SK-N-SH (cell line): ENCODE results near the gene TBX19. TPM values are rescaled to one million over a fixed set of nuclear protein-coding genes. Genes with fewer than 3 reads are reported as not detected.
A peak's percentile ranks its signal among the peaks of the same experiment; 100 is the strongest.

ENCODE experiments used
- CTCF ChIA-PET: fragments of 300-600, 350-600 bp; formaldehyde crosslinking; extraction: SDS; loops from one replicate; lab custom pipeline; 2021; lab: Yijun Ruan, JAX
- POLR2A ChIA-PET: fragments of 350-600 bp; sonication (Branson Sonifier 250); formaldehyde crosslinking; extraction: SDS; loops from one replicate; lab custom pipeline; 2020; ENCODE audit warnings: antibody characterized with exemption, inconsistent platforms; lab: Yijun Ruan, JAX
- DNase-seq: peaks from one replicate; pipeline ENCODE4 v3.0.0; 2012
- H2AFZ ChIP-seq: fragments of 200-600 bp; sonication (generic); 2 replicates; pipeline ENCODE4 v1.8.1; 2016; ENCODE audit warnings: antibody characterized with exemption, mild to moderate bottlenecking, low read depth
- H3F3A ChIP-seq: fragments of 200-600 bp; sonication (generic); replicated peaks from 2 replicates; pipeline ENCODE3; 2016; ENCODE audit warnings: antibody characterized with exemption, mild to moderate bottlenecking; ENCODE audit not compliant: insufficient read depth
- H3K27ac ChIP-seq, 2 experiments: fragments of 200-500 bp in 1 of 2; fragments of 200-600 bp in 1 of 2; sonication (Bioruptor generic) in 1 of 2; sonication (generic), shearing (Covaris generic) in 1 of 2; 2 replicates each; pipeline versions ENCODE4 v1.5.1 to v1.6.1; 2014 to 2016; ENCODE audit warnings: low read depth in 2 of 2, inconsistent platforms in 1 of 2, low read length in 1 of 2, mild to moderate bottlenecking in 1 of 2, mixed read lengths in 1 of 2
- H3K27me3 ChIP-seq: fragments of 200-600 bp; sonication (generic), shearing (Covaris generic); 2 replicates; pipeline ENCODE4 v1.6.1; 2016; ENCODE audit warnings: mixed run types; ENCODE audit not compliant: insufficient read depth
- H3K36me3 ChIP-seq, 2 experiments: fragments of 200-500 bp in 1 of 2; fragments of 200-600 bp in 1 of 2; sonication (Bioruptor generic) in 1 of 2; sonication (generic) in 1 of 2; replicated peaks in 1 of 2; 2 replicates each; pipeline versions ENCODE3 to v1.5.1; 2014 to 2016; ENCODE audit warnings: low read length in 1 of 2, mild to moderate bottlenecking in 1 of 2; ENCODE audit not compliant: insufficient read depth in 2 of 2, control insufficient read depth in 1 of 2
- H3K4me1 ChIP-seq, 2 experiments: fragments of 200-500 bp in 1 of 2; fragments of 200-600 bp in 1 of 2; sonication (Bioruptor generic) in 1 of 2; sonication (generic), shearing (Covaris generic) in 1 of 2; 2 replicates each; pipeline versions ENCODE4 v1.5.1 to v1.6.1; 2014 to 2016; ENCODE audit warnings: low read depth in 1 of 2, low read length in 1 of 2, mixed run types in 1 of 2; ENCODE audit not compliant: insufficient read depth in 2 of 2, control insufficient read depth in 1 of 2
- H3K4me2 ChIP-seq: fragments of 200-600 bp; sonication (generic), shearing (Covaris generic); 2 replicates; pipeline ENCODE4 v1.6.1; 2017; ENCODE audit warnings: mixed run types
- H3K4me3 ChIP-seq, 2 experiments: fragments of 200-500 bp in 1 of 2; fragments of 200-600 bp in 1 of 2; sonication (Bioruptor generic) in 1 of 2; sonication (generic), shearing (Covaris generic) in 1 of 2; 2 replicates each; pipeline versions ENCODE4 v1.5.1 to v1.8.1; 2014 to 2016; ENCODE audit warnings: low read depth in 2 of 2, inconsistent platforms in 1 of 2, low read length in 1 of 2, mild to moderate bottlenecking in 1 of 2, mixed read lengths in 1 of 2, moderate library complexity in 1 of 2
- H3K79me2 ChIP-seq: fragments of 200-600 bp; sonication (generic); 2 replicates; pipeline ENCODE4 v1.8.1; 2017; ENCODE audit warnings: mild to moderate bottlenecking; ENCODE audit not compliant: insufficient read depth
- H3K9ac ChIP-seq: fragments of 200-600 bp; sonication (generic); 2 replicates; pipeline ENCODE4 v1.6.1; 2017; ENCODE audit warnings: mixed run types
- H3K9me2 ChIP-seq: fragments of 200-600 bp; sonication (generic); 2 replicates; pipeline ENCODE4 v1.6.1; 2017; ENCODE audit warnings: mixed run types
- H3K9me3 ChIP-seq: fragments of 200-600 bp; sonication (generic); 2 replicates; pipeline ENCODE4 v1.6.1; 2017; ENCODE audit warnings: mixed run types, mild to moderate bottlenecking, moderate library complexity
- H4K20me1 ChIP-seq: fragments of 200-600 bp; sonication (generic); 2 replicates; pipeline ENCODE4 v1.6.1; 2017; ENCODE audit warnings: mild to moderate bottlenecking, mixed run types; ENCODE audit not compliant: insufficient read depth
- JUND ChIP-seq: IDR thresholded peaks from 2 replicates; pipeline ENCODE4 v1.4.0; 2012
- MEF2A ChIP-seq: IDR thresholded peaks from 2 replicates; pipeline ENCODE4 v1.4.0; 2012; ENCODE audit warnings: low read depth, borderline replicate concordance
- NFIC ChIP-seq: IDR thresholded peaks from 2 replicates; pipeline ENCODE4 v1.4.0; 2012; ENCODE audit warnings: borderline replicate concordance
- REST ChIP-seq: IDR thresholded peaks from 2 replicates; pipeline ENCODE4 v1.6.1; 2012; ENCODE audit warnings: mild to moderate bottlenecking, low read depth, low read length, moderate library complexity
- TCF12 ChIP-seq: IDR thresholded peaks from 2 replicates; pipeline ENCODE4 v1.4.0; 2012
- YY1 ChIP-seq: IDR thresholded peaks from 2 replicates; pipeline ENCODE4 v1.4.0; 2012; ENCODE audit warnings: low read depth, mild to moderate bottlenecking
- WGBS: methylation state at CpG from one replicate; pipeline ENCODE4 v1.1.6; 2017; ENCODE audit warnings: low lambda C conversion rate; 5-methylcytosine and 5-hydroxymethylcytosine counted together
- polyA plus RNA-seq, 3 experiments: library from polyadenylated mRNA; depleted of rRNA; stranded (reverse); fragments of >200 nt; gene quantifications; 2 replicates each; pipeline ENCODE4 v1.2.3, GENCODE V29; 2012

Gene TBX19
- polyA plus RNA-seq, 1 of the 3 experiments (the other 2 are of a cell fraction), result 2.7 TPM

GRCh38 chr1:168271636-168272035 is 9.0 kb upstream of the TBX19 start (continued):
- TF ChIP-seq REST, result no peak
- no peak for TF ChIP-seq JUND

GRCh38 chr1:168273575-168273974 is 7.1 kb upstream of the TBX19 start:
- Histone ChIP-seq H3F3A (peaks cover 3% of the 10 kb centered on the region), H3K79me2 (0 out of 2 replicates have a peak, but pooled peaks cover 5% of the 10 kb centered on the region), H3K4me1 (no peaks in the 10 kb centered on the region), H3K9me2 (no peaks in the 10 kb centered on the region), H3K4me3 (no peak overlapping the region), H3K9ac (no peak overlapping the region), H3K4me2 (no peak overlapping the region), H3K27me3 (no peaks in the 10 kb centered on the region), H4K20me1 (no peaks in the 10 kb centered on the region), H3K36me3 (no peaks in the 10 kb centered on the region), H3K27ac (peak overlapping the region in 1 of 2 experiments; percentile 27; a peak in 3 of 4 replicates), H3K9me3 (peaks cover 6% of the 10 kb centered on the region; the same call in 1 of the 2 replicates), H2AFZ (no peak overlapping the region; the same call in 1 of the 2 replicates)
- DNase-seq, result no peak
- ChIA-PET CTCF (no interaction called here), POLR2A (no interaction called here)
- TF ChIP-seq TCF12 (peak; percentile 62; the same call in 1 of the 2 replicates), MEF2A (0 out of 2 replicates have a peak, but pooled peaks have one; percentile 17), JUND (no peak)
- WGBS, result 43% methylated on average over 1 of the region's 1 CpG

DNA sequence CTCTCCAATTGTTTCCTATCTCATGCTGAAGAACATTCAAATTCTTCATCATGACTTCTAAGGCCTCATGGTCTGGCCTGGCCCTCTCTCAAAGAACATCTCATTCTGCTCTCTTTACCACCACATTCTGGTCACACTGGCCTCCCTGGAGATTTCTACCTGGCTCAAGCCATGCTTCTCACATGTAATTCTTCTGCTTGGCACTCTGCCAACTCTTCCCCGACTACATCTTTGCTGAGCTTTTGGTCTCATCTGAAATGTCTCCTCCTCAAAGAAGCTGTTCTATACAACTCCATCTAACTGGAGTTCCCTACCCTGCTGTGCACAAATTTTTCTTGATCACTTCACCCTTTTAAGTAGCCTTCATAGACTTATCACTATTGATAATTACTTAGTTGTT is 1.4 kb upstream of the TBX19 start:
- Histone ChIP-seq H4K20me1 (no peaks in the 10 kb centered on the region), H3K9me3 (peaks cover 6% of the 10 kb centered on the region; the same call in 1 of the 2 replicates), H3K4me1 (no peaks in the 10 kb centered on the region), H3K4me2 (no peak overlapping the region), H3K9ac (no peak overlapping the region), H2AFZ (no peak overlapping the region), H3K4me3 (no peak overlapping the region), H3K27ac (no peak overlapping the region), H3K79me2 (0 out of 2 replicates have a peak, but pooled peaks cover 5% of the 10 kb centered on the region), H3F3A (no peaks in the 10 kb centered on the region), H3K36me3 (no peaks in the 10 kb centered on the region), H3K27me3 (no peaks in the 10 kb centered on the region), H3K9me2 (no peaks in the 10 kb centered on the region)
- POLR2A ChIA-PET, result no interaction called here
- TF ChIP-seq NFIC (peak; percentile 43), YY1 (no peak)
- CTCF ChIA-PET, result interaction anchor here (1.6 kb wide), 1 partner anchor 44 kb away, joined by 5 read pairs; no protein-coding TSS in a partner anchor
- WGBS, result 100% methylated on average over 1 of the region's 1 CpG
- no peak for DNase-seq
